Stimulated activated CD4-positive, alpha-beta T cell treated with anti-CD3 and anti-CD28 coated beads, Interleukin-1b, Interleukin-23, amount 100 ng/mL, for 48 hours (primary cell): ENCODE measurements around the gene SPINK2.
A peak's percentile ranks its signal among the peaks of the same experiment; 100 is the strongest.

Experiments used
- DNase-seq: peaks from one replicate; pipeline ENCODE4 v3.0.0-alpha.2; 2020

Gene SPINK2, protein sequence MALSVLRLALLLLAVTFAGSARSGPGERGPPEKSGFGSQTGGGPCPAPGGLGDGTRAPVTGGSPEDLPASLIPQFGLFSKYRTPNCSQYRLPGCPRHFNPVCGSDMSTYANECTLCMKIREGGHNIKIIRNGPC

GRCh38 chr4:56821381-56822243 is at the start of gene SPINK2:
SPINK2 (minus strand) TSS chr4:56821701; CDS start chr4:56821662, 39 bp downstream.
- DNase-seq, result peak; percentile 48

GRCh38 chr4:56870946-56871345 is 49.4 kb upstream of the SPINK2 start:
- DNase-seq, result no peak

DNA sequence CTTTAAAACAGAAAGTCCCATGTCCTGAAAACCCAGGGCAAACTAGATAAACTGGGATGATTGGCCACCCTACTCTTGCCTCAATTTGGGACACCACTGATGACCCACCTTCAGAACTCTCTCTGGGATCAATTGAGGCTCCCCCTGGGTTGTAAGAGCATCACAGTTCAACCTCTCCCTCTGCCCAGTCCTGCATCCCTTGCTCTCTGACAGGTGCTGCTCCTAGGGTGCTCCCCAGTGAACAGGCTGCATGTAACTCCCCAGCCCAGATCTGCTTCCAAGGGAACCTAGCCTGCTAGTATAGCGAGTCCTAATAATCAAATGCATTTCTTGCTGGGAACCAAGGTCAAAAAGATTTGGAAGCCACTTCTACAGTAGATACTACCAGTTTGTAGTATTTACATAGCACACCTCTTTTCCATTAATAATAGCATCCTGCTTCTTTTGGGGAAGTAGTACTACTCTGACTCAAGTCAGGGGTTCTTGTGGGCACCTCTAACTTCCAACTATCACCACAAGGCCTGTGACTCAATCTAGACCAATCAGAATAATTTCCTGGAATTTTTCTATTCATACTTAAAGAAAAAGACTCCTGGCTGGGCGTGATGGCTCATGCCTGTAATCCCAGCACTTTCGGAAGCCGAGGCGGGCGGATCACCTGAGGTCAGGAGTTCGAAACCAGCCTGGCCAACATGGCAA is 42.1 kb upstream of the SPINK2 start:
- no peak for DNase-seq

DNA sequence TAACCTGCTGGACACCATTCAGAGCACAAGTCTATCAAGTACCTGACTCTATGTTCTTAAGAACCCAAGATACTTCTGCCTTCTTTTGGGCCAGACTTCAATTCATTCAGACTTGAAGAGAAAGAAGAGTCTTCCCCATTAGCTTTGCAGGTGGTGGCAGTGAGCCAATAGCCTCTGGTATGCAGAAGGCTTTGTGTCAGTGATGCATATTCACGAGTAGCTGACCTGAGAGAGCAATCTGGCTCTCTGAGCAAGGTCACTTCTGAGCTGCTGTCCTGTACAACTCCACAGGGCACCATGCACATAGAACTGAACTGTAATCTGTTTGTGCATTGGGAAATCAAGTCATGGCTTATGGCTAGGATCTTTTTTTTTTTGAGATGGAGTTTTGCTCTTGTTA is 39.9 kb upstream of the SPINK2 start:
- no peak for DNase-seq

DNA sequence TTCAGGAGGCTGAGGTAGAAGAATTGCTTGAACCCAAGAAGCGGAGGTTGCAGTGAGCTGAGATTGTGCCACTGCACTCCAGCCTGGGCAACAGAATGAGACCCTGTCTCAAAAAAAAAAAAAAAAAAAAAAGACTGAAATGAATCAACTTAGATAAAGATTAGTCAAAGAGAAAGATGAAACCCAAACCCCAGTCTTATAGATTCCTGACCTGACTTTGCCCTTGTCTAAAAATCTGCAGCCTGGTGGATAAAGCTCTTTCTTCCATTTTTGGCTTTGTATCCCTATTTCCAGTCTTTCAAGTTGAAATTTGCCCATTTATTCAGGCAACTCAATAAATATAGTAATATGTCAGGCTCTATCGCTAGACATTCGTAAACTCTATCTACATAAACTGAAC is 39.3 kb upstream of the SPINK2 start:
- no peak for DNase-seq

DNA sequence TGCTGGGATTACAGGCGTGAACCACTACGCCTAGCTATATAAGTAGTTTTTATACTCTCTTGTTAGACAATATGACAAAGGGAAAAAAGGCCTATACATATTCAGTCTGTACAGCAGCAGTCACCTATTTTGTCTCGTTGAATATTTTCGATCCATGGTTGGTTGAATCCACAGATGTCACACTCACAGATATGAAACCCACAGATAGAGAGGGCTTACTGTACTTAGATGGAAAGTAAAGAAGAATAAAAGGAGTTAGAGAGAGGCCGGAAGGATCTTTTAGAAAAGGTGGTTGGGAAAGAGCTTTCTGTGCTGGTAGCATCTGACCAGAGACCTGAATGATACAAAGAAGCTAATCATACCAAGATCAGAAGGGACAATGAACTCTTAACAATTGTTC is 38.3 kb upstream of the SPINK2 start:
- DNase-seq, result no peak

GRCh38 chr4:56857601-56858309 is 36.3 kb upstream of the SPINK2 start:
- DNase-seq, result no peak

GRCh38 chr4:56856656-56857055 is 35.2 kb upstream of the SPINK2 start:
- no peak for DNase-seq

GRCh38 chr4:56850910-56851309 is 29.4 kb upstream of the SPINK2 start:
- no peak for DNase-seq

- DNase-seq, result no peak
Observed at GRCh38 chr4:56844802-56845580, 23.5 kb upstream of the SPINK2 start.

DNA sequence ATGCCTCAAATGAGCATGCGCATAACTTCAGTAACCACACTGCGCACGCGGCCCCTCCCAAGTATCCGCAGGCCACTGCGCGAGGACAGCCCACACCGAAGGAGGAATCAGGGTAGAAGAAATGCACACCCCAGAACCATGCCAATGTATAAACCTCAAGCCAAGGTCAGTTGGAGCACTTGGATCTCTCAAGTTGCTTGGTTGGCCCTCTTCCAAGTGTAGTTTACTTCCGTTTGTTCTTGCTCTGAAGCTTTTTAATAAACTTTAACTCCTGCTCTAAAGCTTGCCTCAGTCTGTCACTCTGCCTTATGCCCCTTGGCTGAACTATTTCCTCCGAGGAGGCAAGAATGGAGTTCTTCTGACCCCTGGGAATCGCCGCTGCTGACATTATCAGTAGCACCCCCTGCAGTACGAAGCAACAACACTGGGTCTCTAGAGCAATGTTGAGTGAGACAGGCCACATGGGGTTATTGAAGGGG is 22.0 kb upstream of the SPINK2 start:
- no peak for DNase-seq

DNA sequence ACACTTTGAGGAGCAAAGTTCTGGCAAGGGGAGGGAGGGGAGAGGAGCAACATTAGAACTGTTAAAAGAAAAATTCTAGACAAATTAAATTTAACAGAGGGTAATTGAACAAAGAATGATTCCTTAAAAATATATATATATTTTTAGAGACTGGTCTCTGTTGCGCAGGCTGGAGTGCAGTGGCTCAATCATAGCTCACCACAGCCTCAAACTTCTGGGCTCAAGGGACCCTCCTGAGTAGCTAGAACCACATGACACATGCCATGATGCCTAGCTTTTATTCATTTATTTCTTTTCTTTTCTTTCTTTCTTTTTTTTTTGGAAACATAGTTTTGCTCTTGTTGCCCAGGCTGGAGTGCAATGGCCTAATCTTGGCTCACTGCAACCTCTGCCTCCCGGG is 19.1 kb upstream of the SPINK2 start:
- DNase-seq, result no peak

GRCh38 chr4:56828784-56829535 is 7.5 kb upstream of the SPINK2 start:
- no peak for DNase-seq

GRCh38 chr4:56823933-56824600 is 2.6 kb upstream of the SPINK2 start:
- no peak for DNase-seq

GRCh38 chr4:56818797-56819196 is 2.7 kb downstream of the SPINK2 start:
- DNase-seq, result no peak

DNA sequence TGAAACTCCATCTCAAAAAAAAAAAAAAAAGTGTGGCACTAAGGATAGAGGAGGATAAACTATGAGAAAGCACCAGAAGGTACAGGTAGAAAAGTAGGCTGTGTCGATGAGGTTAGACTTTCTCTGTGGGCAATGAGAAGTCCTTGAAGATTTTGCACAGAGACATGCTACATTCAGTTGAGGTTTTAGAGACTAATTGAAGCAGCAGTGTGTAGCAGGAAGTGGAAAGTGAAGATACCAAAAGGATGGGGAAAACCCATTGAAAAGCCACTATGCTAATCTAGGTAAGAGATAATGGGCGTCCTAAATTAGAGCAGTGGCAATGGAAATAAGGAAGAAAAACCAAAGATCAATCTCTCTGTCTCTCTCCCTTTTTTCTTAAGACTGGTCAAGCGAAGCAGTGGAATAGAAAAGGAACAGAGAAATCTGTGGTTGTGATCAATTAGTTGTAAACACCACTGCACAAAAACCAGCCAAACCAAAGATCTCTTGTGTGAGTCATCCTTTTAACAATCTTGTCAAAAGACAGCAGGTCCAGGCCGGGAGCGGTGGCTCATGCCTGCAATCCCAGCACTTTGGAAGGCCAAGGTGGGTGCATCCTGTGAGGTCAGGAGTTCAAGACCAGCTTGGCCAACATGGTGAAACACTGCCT is 3.5 kb downstream of the SPINK2 start:
- peak; percentile 28 for DNase-seq

DNA sequence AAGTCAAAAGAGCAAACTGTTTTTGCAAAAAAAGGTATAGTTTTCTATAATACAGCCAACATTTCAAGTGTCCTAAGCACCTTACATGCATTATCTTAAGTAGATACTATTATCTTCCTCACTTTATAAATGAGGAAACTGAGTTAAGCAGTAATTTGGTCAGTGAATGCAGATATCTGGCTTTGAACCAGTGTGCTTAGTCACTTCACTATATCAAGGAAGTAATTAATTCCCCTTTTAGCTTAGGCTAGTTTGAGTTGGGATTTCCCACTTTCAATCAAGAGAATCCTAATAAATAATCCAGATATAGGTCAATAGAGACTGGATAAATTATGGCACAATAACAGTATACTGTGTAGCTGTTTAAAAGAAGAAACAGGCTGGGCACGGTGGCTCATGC is 14.8 kb downstream of the SPINK2 start:
- no peak for DNase-seq

DNA sequence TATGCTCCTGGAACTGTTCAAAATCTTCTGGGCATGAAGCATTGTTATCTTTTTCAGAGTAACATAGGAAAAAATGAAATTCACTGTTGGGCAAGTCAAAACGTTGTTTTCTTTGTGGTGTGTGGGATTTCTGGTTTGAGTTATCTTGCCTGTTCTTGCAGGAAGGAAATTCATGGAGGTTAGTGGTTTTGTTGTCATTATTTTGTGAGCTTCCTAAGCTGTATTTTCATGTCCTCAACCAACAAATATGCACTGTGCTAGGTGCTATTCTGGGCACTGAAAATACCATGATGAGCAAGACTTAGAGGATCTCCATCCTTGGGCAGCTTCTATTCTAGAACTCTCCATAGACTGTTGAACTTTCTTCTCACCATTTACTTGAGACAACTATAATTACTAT is 16.9 kb downstream of the SPINK2 start:
- no peak for DNase-seq

GRCh38 chr4:56803471-56803870 is 18.0 kb downstream of the SPINK2 start:
- DNase-seq, result no peak
